WTC11 (cell line): Measurements from ENCODE around the gene TSNAXIP1. TPM values are rescaled to one million over a fixed set of nuclear protein-coding genes. Genes with fewer than 3 reads are reported as not detected.

Experiments
- ATAC-seq: fragments of 200-7000 bp; cut with Tn5 transposase; 2 replicates; pipeline ENCODE4 v1.10.0; 2021; ENCODE audit warnings: mild to moderate bottlenecking, moderate library complexity
- CTCF ChIA-PET: fragments of 300-600 bp; sonication (Branson Sonifier 250); formaldehyde crosslinking; loops from one replicate; lab custom pipeline; 2021; ENCODE audit warnings: antibody characterized with exemption; lab: Charles Lee
- POLR2A ChIA-PET: fragments of 350-600 bp; sonication (Branson Sonifier 250); formaldehyde crosslinking; loops from one replicate; lab custom pipeline; 2021; ENCODE audit warnings: antibody characterized with exemption; lab: Charles Lee
- DNase-seq: peaks from one replicate; pipeline ENCODE4 v3.0.0; 2021; ENCODE audit warnings: low spot score
- H3K27ac Mint-ChIP-seq: 2 replicates; pipeline ENCODE4 v1.8.0; 2021; ENCODE audit warnings: mixed read lengths
- H3K27me3 Mint-ChIP-seq: 2 replicates; pipeline ENCODE4 v1.8.0; 2021; ENCODE audit warnings: low read depth, mild to moderate bottlenecking, moderate library complexity, mixed read lengths
- H3K36me3 Mint-ChIP-seq: 2 replicates; pipeline ENCODE4 v1.8.0; 2021; ENCODE audit warnings: mixed read lengths
- H3K4me1 Mint-ChIP-seq: 2 replicates; pipeline ENCODE4 v1.8.0; 2022; ENCODE audit warnings: mixed read lengths
- H3K4me3 Mint-ChIP-seq: 2 replicates; pipeline ENCODE4 v1.8.0; 2021; ENCODE audit warnings: mild to moderate bottlenecking, moderate library complexity, mixed read lengths
- H3K9me3 Mint-ChIP-seq: 2 replicates; pipeline ENCODE4 v1.8.0; 2021; ENCODE audit warnings: mixed read lengths
- CBFB ChIP-seq: sonication (generic); formaldehyde crosslinking; IDR thresholded peaks from 2 replicates; pipeline ENCODE4 v1.8.1; 2022; ENCODE audit warnings: mild to moderate bottlenecking, low read depth, missing genetic modification reagents
- EMX1 ChIP-seq: fragments of 250-450 bp; sonication (Bioruptor Pico); IDR thresholded peaks from 2 replicates; pipeline ENCODE4 v1.8.0; 2021; ENCODE audit warnings: mild to moderate bottlenecking
- FOXJ3 ChIP-seq: sonication (generic); formaldehyde crosslinking; IDR thresholded peaks from 2 replicates; pipeline ENCODE4 v1.9.0; 2021; ENCODE audit warnings: missing genetic modification reagents, mild to moderate bottlenecking, borderline replicate concordance
- NFYB ChIP-seq: sonication (generic); formaldehyde crosslinking; conservative IDR thresholded peaks from 2 replicates; pipeline ENCODE4 v1.8.0; 2022; ENCODE audit warnings: low read depth, missing genetic modification reagents
- NR2C2 ChIP-seq: sonication (generic); formaldehyde crosslinking; IDR thresholded peaks from 2 replicates; pipeline ENCODE4 v1.8.0; 2022; ENCODE audit warnings: mild to moderate bottlenecking, missing genetic modification reagents
- OVOL2 ChIP-seq: fragments of 250-450 bp; sonication (Bioruptor Pico); IDR thresholded peaks from 2 replicates; pipeline ENCODE4 v1.9.0; 2021; ENCODE audit warnings: mild to moderate bottlenecking, borderline replicate concordance
- SOX15 ChIP-seq: fragments of 250-450 bp; sonication (Bioruptor Pico); IDR thresholded peaks from 2 replicates; pipeline ENCODE4 v1.9.0; 2021; ENCODE audit warnings: mild to moderate bottlenecking
- TEAD1 ChIP-seq: sonication (generic); formaldehyde crosslinking; IDR thresholded peaks from 2 replicates; pipeline ENCODE4 v1.8.0; 2022; ENCODE audit warnings: mild to moderate bottlenecking, missing genetic modification reagents
- TP53 ChIP-seq: sonication (generic); formaldehyde crosslinking; IDR thresholded peaks from 2 replicates; pipeline ENCODE4 v1.8.1; 2023; ENCODE audit warnings: mild to moderate bottlenecking, missing genetic modification reagents
- ZBTB21 ChIP-seq: sonication (generic); formaldehyde crosslinking; IDR thresholded peaks from 2 replicates; pipeline ENCODE4 v1.8.1; 2023; ENCODE audit warnings: mild to moderate bottlenecking, missing genetic modification reagents, borderline replicate concordance
- ZNF138 ChIP-seq: sonication (generic); formaldehyde crosslinking; conservative IDR thresholded peaks from 2 replicates; pipeline ENCODE4 v1.8.1; 2022; ENCODE audit warnings: mild to moderate bottlenecking, moderate library complexity, missing genetic modification reagents
- ZNF671 ChIP-seq: fragments of 250-450 bp; sonication (Bioruptor Pico); IDR thresholded peaks from 2 replicates; pipeline ENCODE4 v1.8.0; 2021; ENCODE audit warnings: mild to moderate bottlenecking
- total RNA-seq: library from RNA; stranded (reverse); gene quantifications from 3 replicates; pipeline ENCODE4 v1.2.3, GENCODE V29; 2021
- TF ChIP-seq, protein P1 (sequence below): fragments of 250-450 bp; sonication (Bioruptor Pico); IDR thresholded peaks from 2 replicates; pipeline ENCODE4 v1.8.0; 2021; ENCODE audit warnings: mild to moderate bottlenecking
- TF ChIP-seq, protein P2 (sequence below): sonication (generic); formaldehyde crosslinking; IDR thresholded peaks from 2 replicates; pipeline ENCODE4 v1.8.1; 2022; ENCODE audit warnings: mild to moderate bottlenecking, missing genetic modification reagents, moderate library complexity, borderline replicate concordance
- TF ChIP-seq, protein P3 (sequence below): sonication (generic); formaldehyde crosslinking; IDR thresholded peaks from 2 replicates; pipeline ENCODE4 v1.8.0; 2022; ENCODE audit warnings: mild to moderate bottlenecking, missing genetic modification reagents
- TF ChIP-seq, protein P4 (sequence below): sonication (generic); formaldehyde crosslinking; IDR thresholded peaks from 2 replicates; pipeline ENCODE4 v1.8.0; 2023; ENCODE audit warnings: missing genetic modification reagents
- TF ChIP-seq, protein P5 (sequence below): fragments of 250-450 bp; sonication (Bioruptor Pico); IDR thresholded peaks from 2 replicates; pipeline ENCODE4 v1.9.0; 2021; ENCODE audit warnings: mild to moderate bottlenecking, borderline replicate concordance
- TF ChIP-seq, protein P6 (sequence below): sonication (generic); formaldehyde crosslinking; IDR thresholded peaks from 2 replicates; pipeline ENCODE4 v1.8.0; 2023; ENCODE audit warnings: missing genetic modification reagents, mild to moderate bottlenecking, borderline replicate concordance
- TF ChIP-seq, protein P7 (sequence below): sonication (generic); formaldehyde crosslinking; IDR thresholded peaks from 2 replicates; pipeline ENCODE4 v1.8.0; 2022; ENCODE audit warnings: missing genetic modification reagents

TSNAXIP1 gene
- total RNA-seq, 1 experiment from 2014 or later, result 0.48 TPM

DNA sequence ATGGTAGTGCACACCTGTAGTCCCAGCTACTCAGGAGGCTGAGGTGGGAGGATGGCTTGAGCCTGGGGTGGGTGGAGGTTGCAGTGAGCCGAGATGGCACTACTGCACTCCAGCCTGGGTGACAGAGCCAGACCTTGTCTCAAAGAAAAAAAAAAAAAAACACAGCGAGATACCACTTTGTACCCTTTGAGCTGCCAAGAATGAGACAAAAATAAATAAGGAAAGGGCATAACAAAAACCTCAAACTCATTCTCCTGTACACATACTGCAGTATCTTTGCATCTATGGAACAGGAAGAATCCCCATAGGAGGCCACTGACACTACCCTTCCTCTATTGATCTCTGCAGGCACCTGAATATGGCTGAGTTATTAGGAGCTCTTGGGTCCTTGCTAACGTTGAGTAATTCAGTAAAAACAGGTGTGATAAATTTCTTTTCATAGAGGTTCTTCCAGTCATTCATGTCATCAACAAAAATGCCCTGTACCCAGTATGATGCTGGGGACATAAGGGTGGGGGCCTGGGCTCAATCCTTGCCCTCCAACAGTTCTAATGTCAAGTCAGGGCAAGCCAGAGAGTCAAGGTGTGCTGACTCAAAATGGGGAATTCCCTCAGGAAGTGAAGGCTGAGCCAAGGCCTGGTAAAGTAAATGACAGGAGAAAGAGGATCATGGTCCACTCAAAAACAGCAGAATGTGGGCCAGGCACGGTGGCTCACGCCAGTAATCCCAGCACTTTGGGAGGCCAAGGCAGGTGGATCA lies 27.3 kb upstream of the TSNAXIP1 start:
- ChIA-PET CTCF (interaction anchor here (1.7 to 2.9 kb wide), 2 partner anchors 27 to 37 kb away, joined by 3 to 14 read pairs; partner anchors contain the start of genes RANBP10 and TSNAXIP1), POLR2A (no interaction called here)
- Mint-ChIP-seq H3K36me3 (peaks cover 9% of the 10 kb centered on the region), H3K4me1 (peaks cover 6% of the 10 kb centered on the region), H3K9me3 (peaks cover 4% of the 10 kb centered on the region; the same call in 1 of the 2 replicates), H3K4me3 (no peak overlapping the region), H3K27ac (0 out of 2 replicates have a peak overlapping the region, but pooled peaks have one; percentile 31), H3K27me3 (no peaks in the 10 kb centered on the region)
- DNase-seq, result no peak
- ATAC-seq, result no peak
- TF ChIP-seq TEAD1 (CRISPR knock-in tag) (no peak), TP53 (CRISPR knock-in tag) (no peak), ZNF138 (CRISPR knock-in tag) (no peak), SOX15 (no peak), CBFB (CRISPR knock-in tag) (no peak), ZBTB21 (CRISPR knock-in tag) (no peak), ZNF671 (no peak), NFYB (CRISPR knock-in tag) (no peak), FOXJ3 (CRISPR knock-in tag) (no peak), OVOL2 (CRISPR knock-in tag) (no peak), NR2C2 (CRISPR knock-in tag) (no peak), EMX1 (CRISPR knock-in tag) (no peak)
- TF ChIP-seq, protein P1, sequence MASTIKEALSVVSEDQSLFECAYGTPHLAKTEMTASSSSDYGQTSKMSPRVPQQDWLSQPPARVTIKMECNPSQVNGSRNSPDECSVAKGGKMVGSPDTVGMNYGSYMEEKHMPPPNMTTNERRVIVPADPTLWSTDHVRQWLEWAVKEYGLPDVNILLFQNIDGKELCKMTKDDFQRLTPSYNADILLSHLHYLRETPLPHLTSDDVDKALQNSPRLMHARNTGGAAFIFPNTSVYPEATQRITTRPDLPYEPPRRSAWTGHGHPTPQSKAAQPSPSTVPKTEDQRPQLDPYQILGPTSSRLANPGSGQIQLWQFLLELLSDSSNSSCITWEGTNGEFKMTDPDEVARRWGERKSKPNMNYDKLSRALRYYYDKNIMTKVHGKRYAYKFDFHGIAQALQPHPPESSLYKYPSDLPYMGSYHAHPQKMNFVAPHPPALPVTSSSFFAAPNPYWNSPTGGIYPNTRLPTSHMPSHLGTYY, result no peak
- TF ChIP-seq, protein P2, sequence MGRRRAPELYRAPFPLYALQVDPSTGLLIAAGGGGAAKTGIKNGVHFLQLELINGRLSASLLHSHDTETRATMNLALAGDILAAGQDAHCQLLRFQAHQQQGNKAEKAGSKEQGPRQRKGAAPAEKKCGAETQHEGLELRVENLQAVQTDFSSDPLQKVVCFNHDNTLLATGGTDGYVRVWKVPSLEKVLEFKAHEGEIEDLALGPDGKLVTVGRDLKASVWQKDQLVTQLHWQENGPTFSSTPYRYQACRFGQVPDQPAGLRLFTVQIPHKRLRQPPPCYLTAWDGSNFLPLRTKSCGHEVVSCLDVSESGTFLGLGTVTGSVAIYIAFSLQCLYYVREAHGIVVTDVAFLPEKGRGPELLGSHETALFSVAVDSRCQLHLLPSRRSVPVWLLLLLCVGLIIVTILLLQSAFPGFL (CRISPR knock-in tag), result no peak
- TF ChIP-seq, protein P3, sequence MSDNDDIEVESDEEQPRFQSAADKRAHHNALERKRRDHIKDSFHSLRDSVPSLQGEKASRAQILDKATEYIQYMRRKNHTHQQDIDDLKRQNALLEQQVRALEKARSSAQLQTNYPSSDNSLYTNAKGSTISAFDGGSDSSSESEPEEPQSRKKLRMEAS, result no peak
- TF ChIP-seq, protein P4, sequence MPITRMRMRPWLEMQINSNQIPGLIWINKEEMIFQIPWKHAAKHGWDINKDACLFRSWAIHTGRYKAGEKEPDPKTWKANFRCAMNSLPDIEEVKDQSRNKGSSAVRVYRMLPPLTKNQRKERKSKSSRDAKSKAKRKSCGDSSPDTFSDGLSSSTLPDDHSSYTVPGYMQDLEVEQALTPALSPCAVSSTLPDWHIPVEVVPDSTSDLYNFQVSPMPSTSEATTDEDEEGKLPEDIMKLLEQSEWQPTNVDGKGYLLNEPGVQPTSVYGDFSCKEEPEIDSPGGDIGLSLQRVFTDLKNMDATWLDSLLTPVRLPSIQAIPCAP (CRISPR knock-in tag), result no peak
- TF ChIP-seq, protein P5, sequence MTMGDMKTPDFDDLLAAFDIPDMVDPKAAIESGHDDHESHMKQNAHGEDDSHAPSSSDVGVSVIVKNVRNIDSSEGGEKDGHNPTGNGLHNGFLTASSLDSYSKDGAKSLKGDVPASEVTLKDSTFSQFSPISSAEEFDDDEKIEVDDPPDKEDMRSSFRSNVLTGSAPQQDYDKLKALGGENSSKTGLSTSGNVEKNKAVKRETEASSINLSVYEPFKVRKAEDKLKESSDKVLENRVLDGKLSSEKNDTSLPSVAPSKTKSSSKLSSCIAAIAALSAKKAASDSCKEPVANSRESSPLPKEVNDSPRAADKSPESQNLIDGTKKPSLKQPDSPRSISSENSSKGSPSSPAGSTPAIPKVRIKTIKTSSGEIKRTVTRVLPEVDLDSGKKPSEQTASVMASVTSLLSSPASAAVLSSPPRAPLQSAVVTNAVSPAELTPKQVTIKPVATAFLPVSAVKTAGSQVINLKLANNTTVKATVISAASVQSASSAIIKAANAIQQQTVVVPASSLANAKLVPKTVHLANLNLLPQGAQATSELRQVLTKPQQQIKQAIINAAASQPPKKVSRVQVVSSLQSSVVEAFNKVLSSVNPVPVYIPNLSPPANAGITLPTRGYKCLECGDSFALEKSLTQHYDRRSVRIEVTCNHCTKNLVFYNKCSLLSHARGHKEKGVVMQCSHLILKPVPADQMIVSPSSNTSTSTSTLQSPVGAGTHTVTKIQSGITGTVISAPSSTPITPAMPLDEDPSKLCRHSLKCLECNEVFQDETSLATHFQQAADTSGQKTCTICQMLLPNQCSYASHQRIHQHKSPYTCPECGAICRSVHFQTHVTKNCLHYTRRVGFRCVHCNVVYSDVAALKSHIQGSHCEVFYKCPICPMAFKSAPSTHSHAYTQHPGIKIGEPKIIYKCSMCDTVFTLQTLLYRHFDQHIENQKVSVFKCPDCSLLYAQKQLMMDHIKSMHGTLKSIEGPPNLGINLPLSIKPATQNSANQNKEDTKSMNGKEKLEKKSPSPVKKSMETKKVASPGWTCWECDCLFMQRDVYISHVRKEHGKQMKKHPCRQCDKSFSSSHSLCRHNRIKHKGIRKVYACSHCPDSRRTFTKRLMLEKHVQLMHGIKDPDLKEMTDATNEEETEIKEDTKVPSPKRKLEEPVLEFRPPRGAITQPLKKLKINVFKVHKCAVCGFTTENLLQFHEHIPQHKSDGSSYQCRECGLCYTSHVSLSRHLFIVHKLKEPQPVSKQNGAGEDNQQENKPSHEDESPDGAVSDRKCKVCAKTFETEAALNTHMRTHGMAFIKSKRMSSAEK (CRISPR knock-in tag), result no peak
- TF ChIP-seq, protein P6, sequence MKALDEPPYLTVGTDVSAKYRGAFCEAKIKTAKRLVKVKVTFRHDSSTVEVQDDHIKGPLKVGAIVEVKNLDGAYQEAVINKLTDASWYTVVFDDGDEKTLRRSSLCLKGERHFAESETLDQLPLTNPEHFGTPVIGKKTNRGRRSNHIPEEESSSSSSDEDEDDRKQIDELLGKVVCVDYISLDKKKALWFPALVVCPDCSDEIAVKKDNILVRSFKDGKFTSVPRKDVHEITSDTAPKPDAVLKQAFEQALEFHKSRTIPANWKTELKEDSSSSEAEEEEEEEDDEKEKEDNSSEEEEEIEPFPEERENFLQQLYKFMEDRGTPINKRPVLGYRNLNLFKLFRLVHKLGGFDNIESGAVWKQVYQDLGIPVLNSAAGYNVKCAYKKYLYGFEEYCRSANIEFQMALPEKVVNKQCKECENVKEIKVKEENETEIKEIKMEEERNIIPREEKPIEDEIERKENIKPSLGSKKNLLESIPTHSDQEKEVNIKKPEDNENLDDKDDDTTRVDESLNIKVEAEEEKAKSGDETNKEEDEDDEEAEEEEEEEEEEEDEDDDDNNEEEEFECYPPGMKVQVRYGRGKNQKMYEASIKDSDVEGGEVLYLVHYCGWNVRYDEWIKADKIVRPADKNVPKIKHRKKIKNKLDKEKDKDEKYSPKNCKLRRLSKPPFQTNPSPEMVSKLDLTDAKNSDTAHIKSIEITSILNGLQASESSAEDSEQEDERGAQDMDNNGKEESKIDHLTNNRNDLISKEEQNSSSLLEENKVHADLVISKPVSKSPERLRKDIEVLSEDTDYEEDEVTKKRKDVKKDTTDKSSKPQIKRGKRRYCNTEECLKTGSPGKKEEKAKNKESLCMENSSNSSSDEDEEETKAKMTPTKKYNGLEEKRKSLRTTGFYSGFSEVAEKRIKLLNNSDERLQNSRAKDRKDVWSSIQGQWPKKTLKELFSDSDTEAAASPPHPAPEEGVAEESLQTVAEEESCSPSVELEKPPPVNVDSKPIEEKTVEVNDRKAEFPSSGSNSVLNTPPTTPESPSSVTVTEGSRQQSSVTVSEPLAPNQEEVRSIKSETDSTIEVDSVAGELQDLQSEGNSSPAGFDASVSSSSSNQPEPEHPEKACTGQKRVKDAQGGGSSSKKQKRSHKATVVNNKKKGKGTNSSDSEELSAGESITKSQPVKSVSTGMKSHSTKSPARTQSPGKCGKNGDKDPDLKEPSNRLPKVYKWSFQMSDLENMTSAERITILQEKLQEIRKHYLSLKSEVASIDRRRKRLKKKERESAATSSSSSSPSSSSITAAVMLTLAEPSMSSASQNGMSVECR (CRISPR knock-in tag), result no peak
- TF ChIP-seq, protein P7, sequence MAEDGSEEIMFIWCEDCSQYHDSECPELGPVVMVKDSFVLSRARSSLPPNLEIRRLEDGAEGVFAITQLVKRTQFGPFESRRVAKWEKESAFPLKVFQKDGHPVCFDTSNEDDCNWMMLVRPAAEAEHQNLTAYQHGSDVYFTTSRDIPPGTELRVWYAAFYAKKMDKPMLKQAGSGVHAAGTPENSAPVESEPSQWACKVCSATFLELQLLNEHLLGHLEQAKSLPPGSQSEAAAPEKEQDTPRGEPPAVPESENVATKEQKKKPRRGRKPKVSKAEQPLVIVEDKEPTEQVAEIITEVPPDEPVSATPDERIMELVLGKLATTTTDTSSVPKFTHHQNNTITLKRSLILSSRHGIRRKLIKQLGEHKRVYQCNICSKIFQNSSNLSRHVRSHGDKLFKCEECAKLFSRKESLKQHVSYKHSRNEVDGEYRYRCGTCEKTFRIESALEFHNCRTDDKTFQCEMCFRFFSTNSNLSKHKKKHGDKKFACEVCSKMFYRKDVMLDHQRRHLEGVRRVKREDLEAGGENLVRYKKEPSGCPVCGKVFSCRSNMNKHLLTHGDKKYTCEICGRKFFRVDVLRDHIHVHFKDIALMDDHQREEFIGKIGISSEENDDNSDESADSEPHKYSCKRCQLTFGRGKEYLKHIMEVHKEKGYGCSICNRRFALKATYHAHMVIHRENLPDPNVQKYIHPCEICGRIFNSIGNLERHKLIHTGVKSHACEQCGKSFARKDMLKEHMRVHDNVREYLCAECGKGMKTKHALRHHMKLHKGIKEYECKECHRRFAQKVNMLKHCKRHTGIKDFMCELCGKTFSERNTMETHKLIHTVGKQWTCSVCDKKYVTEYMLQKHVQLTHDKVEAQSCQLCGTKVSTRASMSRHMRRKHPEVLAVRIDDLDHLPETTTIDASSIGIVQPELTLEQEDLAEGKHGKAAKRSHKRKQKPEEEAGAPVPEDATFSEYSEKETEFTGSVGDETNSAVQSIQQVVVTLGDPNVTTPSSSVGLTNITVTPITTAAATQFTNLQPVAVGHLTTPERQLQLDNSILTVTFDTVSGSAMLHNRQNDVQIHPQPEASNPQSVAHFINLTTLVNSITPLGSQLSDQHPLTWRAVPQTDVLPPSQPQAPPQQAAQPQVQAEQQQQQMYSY (CRISPR knock-in tag), result no peak
